ENCODE data around the gene PRELP. TPM values are rescaled to one million over a fixed set of nuclear protein-coding genes. Genes with fewer than 3 reads are reported as not detected.

PRELP gene
- total RNA-seq, 2 experiments from 2014 or later: not detected

DNA sequence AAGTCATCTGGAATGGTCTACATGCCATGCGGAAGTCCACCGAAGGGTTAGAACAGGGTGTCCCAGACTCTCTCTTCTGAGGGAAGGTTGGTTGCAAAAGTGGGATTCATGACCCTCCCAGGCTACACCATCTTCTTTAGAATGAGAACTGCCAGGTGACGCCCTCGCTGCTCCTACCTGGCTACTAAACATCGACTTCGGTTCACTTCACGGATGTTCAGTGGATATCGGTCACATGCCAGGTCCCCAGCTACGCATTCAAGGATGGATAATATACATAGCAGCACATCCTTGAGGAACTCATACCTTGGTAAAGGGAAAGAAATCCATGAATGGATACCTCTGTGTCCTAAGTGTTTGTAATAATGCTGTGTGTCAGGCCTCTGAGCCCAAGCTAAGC is 15.0 kb downstream of the PRELP start:
- peaks cover 8% of the 10 kb centered on the region for H3K4me1 Mint-ChIP-seq
- no peak overlapping the region for H3K4me3 Mint-ChIP-seq
- ChIA-PET POLR2A (no interaction called here), CTCF (interaction anchor here (2.1 to 4.8 kb wide), 2 partner anchors 150 to 223 kb away, joined by 6 to 33 read pairs; no protein-coding TSS in a partner anchor)
- no peaks in the 10 kb centered on the region for H3K36me3 Mint-ChIP-seq (ENCODE audit: low read depth)
- no peaks in the 10 kb centered on the region for H3K9me3 Mint-ChIP-seq
- no peak for DNase-seq
- no peaks in the 10 kb centered on the region for H3K27me3 Mint-ChIP-seq
- H3K27ac Mint-ChIP-seq: no peak overlapping the region

DNA sequence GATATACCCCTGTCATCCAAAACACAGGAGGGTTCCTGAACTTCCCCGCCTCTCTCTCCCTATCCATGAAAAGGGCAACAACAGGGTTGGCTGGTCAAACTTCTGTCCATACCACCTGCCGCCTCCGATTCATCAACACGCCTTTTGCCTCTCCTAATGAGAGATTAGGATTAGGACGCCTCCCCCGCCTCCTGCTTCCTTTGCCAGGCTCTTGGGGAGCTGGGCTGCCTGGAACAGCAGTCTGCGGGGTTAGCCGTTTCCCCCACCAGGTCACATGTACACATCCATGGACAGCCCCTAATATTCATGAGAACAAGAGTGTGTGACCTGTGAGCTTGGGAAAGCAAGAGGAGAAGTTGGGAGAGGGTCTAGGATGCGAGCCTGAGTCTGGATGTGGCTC is 16.1 kb downstream of the PRELP start:
- Mint-ChIP-seq H3K36me3 (ENCODE audit: low read depth) (no peaks in the 10 kb centered on the region), H3K27ac (no peak overlapping the region), H3K4me3 (no peak overlapping the region), H3K27me3 (no peaks in the 10 kb centered on the region), H3K9me3 (no peaks in the 10 kb centered on the region), H3K4me1 (peaks cover 8% of the 10 kb centered on the region)
- DNase-seq: no peak
- POLR2A ChIA-PET: no interaction called here
- CTCF ChIA-PET: interaction anchor here (2.1 kb wide), 1 partner anchor 224 kb away, joined by 6 read pairs; no protein-coding TSS in a partner anchor

DNA sequence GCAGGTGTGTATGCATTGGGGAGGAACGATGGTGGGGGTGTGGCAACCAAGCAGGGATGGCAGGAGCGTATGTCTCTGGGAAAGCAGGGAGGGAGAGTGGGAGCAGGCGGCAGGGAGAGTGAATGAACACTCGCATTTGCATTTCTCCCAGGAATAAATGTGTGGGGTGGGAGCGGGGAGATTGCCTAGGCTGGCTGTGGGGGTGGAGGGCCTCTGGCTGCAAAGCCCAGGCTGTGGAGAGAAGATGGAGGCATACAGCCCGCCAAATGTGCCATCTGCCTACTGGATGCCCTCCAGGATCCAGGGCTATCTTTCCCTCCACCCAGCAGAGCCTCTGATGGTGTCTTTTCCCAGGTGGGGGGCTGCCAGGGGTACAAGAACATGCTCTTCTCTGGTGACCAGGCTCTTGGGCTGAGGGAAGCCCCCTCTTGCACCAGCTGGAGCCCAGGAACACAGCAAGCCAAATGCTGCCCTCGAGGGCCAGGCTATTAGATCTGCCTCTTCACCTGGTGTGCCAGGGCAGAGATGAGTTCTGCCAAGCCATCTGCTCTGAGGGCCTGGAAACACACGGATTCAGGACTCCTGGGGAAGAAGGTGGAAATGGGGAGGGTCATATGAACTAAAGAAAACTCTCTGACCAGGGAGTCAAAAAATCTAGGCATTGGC is 16.6 kb downstream of the PRELP start:
- no peak overlapping the region for H3K4me3 Mint-ChIP-seq
- CTCF ChIA-PET: no interaction called here
- POLR2A ChIA-PET: no interaction called here

DNA sequence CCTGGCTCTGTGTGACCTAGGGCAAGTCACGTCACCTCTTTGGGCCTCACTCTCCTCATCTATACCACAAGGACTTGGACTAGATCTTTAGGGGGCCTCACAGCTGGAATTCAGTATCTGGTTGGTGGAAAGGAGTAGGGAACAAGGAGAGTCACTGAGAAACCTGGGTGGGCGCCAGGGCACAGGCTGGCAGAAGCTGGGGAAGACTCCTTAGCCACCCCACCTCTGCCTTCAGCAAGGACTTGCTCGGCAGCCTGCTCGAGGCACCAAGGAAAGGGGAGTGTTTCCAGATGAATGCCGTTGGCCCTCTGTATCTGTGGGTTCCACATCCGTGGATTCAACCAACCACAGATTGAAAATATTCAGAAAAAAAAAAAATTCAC is 17.1 kb downstream of the PRELP start:
- no peaks in the 10 kb centered on the region for H3K36me3 Mint-ChIP-seq (ENCODE audit: low read depth)
- no peak for DNase-seq
- no peak overlapping the region for H3K4me3 Mint-ChIP-seq
- peaks cover 4% of the 10 kb centered on the region for H3K4me1 Mint-ChIP-seq
- no peaks in the 10 kb centered on the region for H3K27me3 Mint-ChIP-seq
- CTCF ChIA-PET: no interaction called here
- H3K9me3 Mint-ChIP-seq: no peaks in the 10 kb centered on the region
- no peak overlapping the region for H3K27ac Mint-ChIP-seq
- POLR2A ChIA-PET: no interaction called here

More for the DNA sequence above, 16.6 kb downstream of the PRELP start:
- H3K27me3 Mint-ChIP-seq: no peaks in the 10 kb centered on the region
- H3K4me1 Mint-ChIP-seq: peaks cover 8% of the 10 kb centered on the region
- H3K36me3 Mint-ChIP-seq (ENCODE audit: low read depth): no peaks in the 10 kb centered on the region
- DNase-seq: no peak
- H3K27ac Mint-ChIP-seq: no peak overlapping the region
- no peaks in the 10 kb centered on the region for H3K9me3 Mint-ChIP-seq

DNA sequence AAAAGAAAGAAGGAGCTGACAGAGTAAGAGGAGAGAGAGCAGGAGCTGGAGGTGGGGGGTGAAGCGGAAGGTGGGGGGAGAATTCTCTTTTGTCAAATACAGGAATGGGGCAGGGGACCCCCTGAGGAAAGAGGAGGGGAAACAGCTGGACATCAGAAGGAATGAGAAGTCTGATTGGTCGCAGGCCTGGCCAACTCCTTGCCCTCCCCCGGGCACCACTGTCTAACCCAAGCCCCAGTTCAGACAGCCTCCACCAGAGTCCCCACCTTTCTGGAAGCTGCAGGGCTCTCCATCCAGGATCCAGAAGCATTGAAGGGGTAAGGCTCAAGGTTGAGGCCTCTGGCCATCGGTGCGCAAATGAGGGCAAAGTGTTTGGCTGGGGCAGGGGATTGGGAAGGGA is 18.3 kb downstream of the PRELP start, which contains the start of gene OPTC:
Gene OPTC (plus strand): TSS at position 253 of the 400 bp plus-strand sequence. CDS start 1,853 bp downstream, outside the sequence.
- ChIA-PET CTCF (interaction anchor here (0.6 to 2.1 kb wide), 3 partner anchors 18 to 321 kb away, joined by 3 to 10 read pairs (median 4); no protein-coding TSS in a partner anchor), POLR2A (no interaction called here)
- no peak within 1 kb of the TSS for H3K27ac Mint-ChIP-seq

DNA sequence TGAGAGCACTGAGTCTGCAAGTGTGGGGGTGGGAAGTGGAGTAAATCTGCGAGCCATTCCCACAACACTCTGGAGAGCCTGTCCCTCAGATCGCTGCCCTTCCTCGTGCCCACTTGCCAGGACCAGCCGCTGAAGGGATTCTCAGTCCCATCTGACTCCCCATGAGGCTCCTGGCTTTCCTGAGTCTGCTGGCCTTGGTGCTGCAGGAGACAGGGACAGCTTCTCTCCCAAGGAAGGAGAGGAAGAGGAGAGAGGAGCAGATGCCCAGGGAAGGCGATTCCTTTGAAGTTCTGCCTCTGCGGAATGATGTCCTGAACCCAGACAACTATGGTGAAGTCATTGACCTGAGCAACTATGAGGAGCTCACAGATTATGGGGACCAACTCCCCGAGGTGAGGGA is 20.2 kb downstream of the PRELP start:
- POLR2A ChIA-PET: no interaction called here
- no peak overlapping the region for H3K4me3 Mint-ChIP-seq
- H3K36me3 Mint-ChIP-seq (ENCODE audit: low read depth): no peaks in the 10 kb centered on the region
- H3K27me3 Mint-ChIP-seq: no peaks in the 10 kb centered on the region
- no peaks in the 10 kb centered on the region for H3K4me1 Mint-ChIP-seq
- H3K9me3 Mint-ChIP-seq: no peaks in the 10 kb centered on the region
- DNase-seq: no peak
- CTCF ChIA-PET: interaction anchor here (1.2 kb wide), 1 partner anchor 8 kb away, joined by 5 read pairs; no protein-coding TSS in a partner anchor
- no peak overlapping the region for H3K27ac Mint-ChIP-seq

More for the DNA sequence above, 18.3 kb downstream of the PRELP start, which contains the start of gene OPTC:
- DNase-seq: no peak
- Mint-ChIP-seq H3K9me3 (no peaks in the 10 kb centered on the region), H3K4me3 (no peak within 1 kb of the TSS), H3K27me3 (no peaks in the 10 kb centered on the region), H3K4me1 (peaks cover 2% of the 10 kb centered on the region), H3K36me3 (ENCODE audit: low read depth) (no peaks in the 10 kb centered on the region)

DNA sequence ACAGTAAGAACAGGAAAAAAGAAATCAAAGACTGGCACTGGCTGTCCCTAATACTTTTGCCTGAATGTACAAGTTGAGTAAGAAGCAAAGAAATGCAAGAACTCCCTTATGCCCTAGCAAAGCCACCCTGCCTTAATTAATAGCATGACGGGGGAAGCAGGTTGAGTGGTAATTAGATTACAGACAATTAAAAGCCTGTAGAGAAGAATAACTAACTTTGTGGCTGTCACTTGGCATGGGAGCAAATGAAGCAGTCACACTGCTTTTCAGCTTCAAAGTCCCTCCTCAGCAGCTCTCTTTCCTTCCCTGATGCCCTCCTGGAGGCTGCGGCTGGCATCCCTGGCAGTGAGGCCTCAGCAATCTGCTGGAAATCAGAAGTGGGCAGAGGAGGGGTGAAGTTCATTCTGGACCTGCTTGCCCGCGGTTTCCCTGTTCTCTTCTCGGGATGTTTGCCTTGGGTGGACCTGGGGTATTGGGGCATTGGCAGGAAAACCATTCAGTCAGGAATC is 21.7 kb downstream of the PRELP start:
- no peaks in the 10 kb centered on the region for H3K36me3 Mint-ChIP-seq (ENCODE audit: low read depth)

DNA sequence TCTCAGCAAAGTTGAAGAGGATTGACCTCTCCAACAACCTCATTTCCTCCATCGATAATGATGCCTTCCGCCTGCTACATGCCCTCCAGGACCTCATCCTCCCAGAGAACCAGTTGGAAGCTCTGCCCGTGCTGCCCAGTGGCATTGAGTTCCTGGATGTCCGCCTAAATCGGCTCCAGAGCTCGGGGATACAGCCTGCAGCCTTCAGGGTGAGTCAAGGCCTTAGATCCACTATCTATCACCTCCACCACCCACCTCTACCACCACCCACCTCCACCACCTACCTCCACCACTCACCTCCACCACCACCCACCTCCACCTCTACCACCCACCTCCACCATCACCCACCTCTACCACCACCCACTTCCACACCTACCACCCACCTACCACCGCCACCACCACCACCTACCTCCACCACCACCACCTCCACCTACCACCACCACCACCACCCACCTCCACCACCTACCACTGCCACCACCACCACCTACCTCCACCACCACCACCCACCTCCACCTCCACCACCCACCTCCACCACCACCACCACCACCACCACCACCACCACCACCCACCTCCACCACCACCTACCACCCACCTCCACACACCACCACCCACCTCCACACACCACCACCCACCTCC is 24.2 kb downstream of the PRELP start:
- no peak for DNase-seq
- H3K27ac Mint-ChIP-seq: no peak overlapping the region
- peaks cover 3% of the 10 kb centered on the region for H3K27me3 Mint-ChIP-seq
- H3K36me3 Mint-ChIP-seq (ENCODE audit: low read depth): no peaks in the 10 kb centered on the region
- H3K9me3 Mint-ChIP-seq: no peaks in the 10 kb centered on the region
- ChIA-PET CTCF (interaction anchor here (0.6 to 1.9 kb wide), 3 partner anchors 12 to 629 kb away, joined by 3 to 8 read pairs (median 3); no protein-coding TSS in a partner anchor), POLR2A (no interaction called here)
- H3K4me3 Mint-ChIP-seq: no peak overlapping the region
- H3K4me1 Mint-ChIP-seq: no peaks in the 10 kb centered on the region

More for the DNA sequence above, 21.7 kb downstream of the PRELP start:
- no peaks in the 10 kb centered on the region for H3K9me3 Mint-ChIP-seq
- H3K4me3 Mint-ChIP-seq: no peak overlapping the region
- H3K27ac Mint-ChIP-seq: no peak overlapping the region
- H3K27me3 Mint-ChIP-seq: no peaks in the 10 kb centered on the region
- ChIA-PET CTCF (interaction anchor here (1.3 kb wide), 1 partner anchor 89 kb away, joined by 4 read pairs; no protein-coding TSS in a partner anchor), POLR2A (no interaction called here)
- no peak for DNase-seq
- no peaks in the 10 kb centered on the region for H3K4me1 Mint-ChIP-seq

DNA sequence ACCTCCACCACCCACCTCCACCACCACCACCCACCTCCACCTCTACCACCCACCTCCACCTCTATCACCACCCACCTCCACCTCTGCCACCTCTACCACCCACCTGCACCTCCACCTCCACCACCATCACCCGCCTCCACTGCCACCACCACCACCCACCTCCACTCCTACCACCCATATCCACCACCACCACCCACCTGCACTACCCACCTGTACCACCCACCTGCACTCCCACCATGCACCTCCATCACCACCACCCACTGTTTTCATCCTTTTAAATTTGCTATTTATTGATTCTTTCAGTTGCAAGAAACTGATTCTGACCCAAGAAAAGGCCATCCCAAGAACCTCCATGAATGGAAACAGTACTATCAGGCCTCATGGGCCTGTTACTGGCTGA is 24.7 kb downstream of the PRELP start:
- CTCF ChIA-PET: interaction anchor here (0.7 kb wide), 1 partner anchor 629 kb away, joined by 3 read pairs; no protein-coding TSS in a partner anchor
- no peaks in the 10 kb centered on the region for H3K9me3 Mint-ChIP-seq
- H3K36me3 Mint-ChIP-seq (ENCODE audit: low read depth): no peaks in the 10 kb centered on the region
- H3K4me1 Mint-ChIP-seq: no peaks in the 10 kb centered on the region
- H3K27ac Mint-ChIP-seq: no peak overlapping the region
- POLR2A ChIA-PET: no interaction called here
- H3K27me3 Mint-ChIP-seq: peaks cover 3% of the 10 kb centered on the region
- no peak for DNase-seq
- H3K4me3 Mint-ChIP-seq: no peak overlapping the region

DNA sequence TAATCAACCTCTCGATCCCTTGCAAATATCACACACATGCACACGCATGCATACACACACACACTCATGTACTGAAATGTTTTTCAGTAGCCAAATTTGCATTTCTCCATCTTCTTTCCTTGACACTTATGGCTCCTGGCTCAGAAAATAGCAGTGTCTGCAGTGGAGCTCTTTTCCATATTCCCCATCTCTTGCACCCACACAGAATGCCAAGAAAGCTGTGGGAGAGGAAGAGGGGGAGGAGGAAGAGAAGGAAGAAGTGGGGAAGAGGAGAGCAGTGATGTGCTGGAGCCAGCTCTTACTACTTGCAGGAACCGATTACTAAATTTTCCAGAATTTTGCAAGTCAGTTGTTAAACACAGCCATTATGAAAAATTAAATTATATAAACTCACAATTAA is 28.2 kb downstream of the PRELP start:
- Mint-ChIP-seq H3K4me1 (no peaks in the 10 kb centered on the region), H3K36me3 (ENCODE audit: low read depth) (no peaks in the 10 kb centered on the region), H3K4me3 (no peak overlapping the region), H3K27ac (no peak overlapping the region), H3K27me3 (peaks cover 3% of the 10 kb centered on the region), H3K9me3 (no peaks in the 10 kb centered on the region)
- POLR2A ChIA-PET: no interaction called here
- CTCF ChIA-PET: interaction anchor here (0.7 to 3.8 kb wide), 10 partner anchors 8 to 237 kb away, joined by 3 to 22 read pairs (median 5); no protein-coding TSS in a partner anchor
- no peak for DNase-seq

DNA sequence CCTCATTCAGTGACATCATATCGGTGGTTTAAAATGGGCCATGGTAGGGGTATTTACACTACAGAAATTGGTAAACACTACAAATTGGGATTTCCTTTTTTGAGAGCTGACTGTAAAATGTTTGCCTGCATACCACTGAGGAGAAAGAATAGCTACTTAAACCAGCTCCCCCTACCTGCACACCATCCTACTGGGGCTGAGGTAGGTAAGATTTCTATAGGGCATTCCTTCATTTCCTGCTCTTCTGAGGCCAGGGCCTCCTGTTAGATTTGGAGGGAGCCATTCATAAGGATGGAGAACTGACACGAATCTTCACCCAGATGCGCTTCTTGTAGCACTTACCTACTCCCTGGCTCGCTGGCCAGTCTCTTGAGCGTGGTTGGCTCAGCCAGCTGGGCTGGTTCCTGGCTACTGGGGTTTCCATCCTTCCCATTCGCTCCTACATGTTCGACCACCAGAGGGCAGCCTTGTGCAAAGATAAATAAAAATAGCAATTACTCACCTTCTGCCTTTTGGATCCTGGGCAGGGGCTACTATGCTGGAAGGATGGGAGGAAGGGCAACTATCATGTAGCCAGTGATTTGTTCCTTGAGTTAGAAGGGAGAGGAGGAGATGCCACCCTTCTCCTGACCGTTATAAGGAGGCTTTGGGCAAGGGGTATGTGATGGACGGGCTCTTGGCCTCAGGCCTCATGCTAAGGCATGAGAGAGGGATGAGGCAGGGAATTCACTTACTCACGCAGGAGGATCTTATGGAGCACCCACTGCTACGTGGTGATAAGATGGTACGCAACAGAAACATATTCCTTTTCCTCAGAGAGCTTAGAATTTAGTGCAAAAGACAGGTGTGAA is 29.0 kb downstream of the PRELP start:
- Mint-ChIP-seq H3K27me3 (peaks cover 3% of the 10 kb centered on the region), H3K27ac (no peak overlapping the region)
- POLR2A ChIA-PET: no interaction called here

DNA sequence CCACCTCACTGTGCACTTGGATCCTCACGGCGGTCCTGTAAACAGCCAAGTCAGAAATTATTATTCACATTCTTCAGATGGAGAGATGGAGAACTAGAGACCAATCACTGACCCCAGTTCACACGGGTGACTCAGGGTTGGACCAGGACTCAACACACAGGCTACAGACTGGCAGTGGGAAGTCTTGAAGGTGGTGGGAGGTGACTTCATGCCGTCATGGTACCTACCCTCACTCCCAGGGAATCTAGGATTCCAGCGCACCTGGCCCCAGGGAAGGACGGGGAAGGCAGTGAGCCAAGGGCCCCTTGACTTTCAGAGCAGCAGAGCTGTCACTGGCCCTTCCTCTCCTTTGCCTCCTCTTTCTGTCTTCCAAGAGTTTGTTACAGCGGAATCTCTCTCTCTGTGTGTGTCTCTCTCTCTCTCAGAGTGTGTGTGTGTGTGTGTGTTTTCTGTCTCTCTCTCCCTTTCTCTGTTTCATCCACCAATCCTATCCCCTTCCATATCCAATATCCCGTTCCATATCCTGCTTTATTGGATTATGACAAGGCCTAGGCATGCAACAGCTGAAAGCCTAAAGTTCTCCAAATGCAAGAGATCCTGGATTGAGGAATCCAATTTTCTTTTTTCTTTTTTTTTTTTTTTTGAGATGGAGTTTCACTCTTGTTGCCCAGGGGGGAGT is 30.1 kb downstream of the PRELP start:
- POLR2A ChIA-PET: no interaction called here
- no peak overlapping the region for H3K4me3 Mint-ChIP-seq
- H3K27me3 Mint-ChIP-seq: peaks cover 3% of the 10 kb centered on the region
- no peaks in the 10 kb centered on the region for H3K9me3 Mint-ChIP-seq
- H3K4me1 Mint-ChIP-seq: no peaks in the 10 kb centered on the region
- no peak for DNase-seq
- CTCF ChIA-PET: interaction anchor here (0.6 to 3.8 kb wide), 7 partner anchors 16 to 631 kb away, joined by 3 to 22 read pairs (median 4); no protein-coding TSS in a partner anchor
- H3K36me3 Mint-ChIP-seq (ENCODE audit: low read depth): no peaks in the 10 kb centered on the region
- H3K27ac Mint-ChIP-seq: no peak overlapping the region

More for the DNA sequence above, 29.0 kb downstream of the PRELP start:
- Mint-ChIP-seq H3K4me1 (no peaks in the 10 kb centered on the region), H3K9me3 (no peaks in the 10 kb centered on the region), H3K4me3 (no peak overlapping the region), H3K36me3 (ENCODE audit: low read depth) (no peaks in the 10 kb centered on the region)
- peak; percentile 79 for DNase-seq
- CTCF ChIA-PET: interaction anchor here (0.6 to 3.8 kb wide), 17 partner anchors 9 to 309 kb away, joined by 3 to 22 read pairs (median 4); no protein-coding TSS in a partner anchor

Data from activated CD4-positive, alpha-beta T cell treated with anti-CD3 and anti-CD28 coated beads, Interleukin-2, amount 10 ng/mL, durations not matched to agents 7 days and 5 days (primary cell).